H7 (cell line): Measurements from ENCODE around the gene HEBP1. TPM values are rescaled to one million over a fixed set of nuclear protein-coding genes. Genes with fewer than 3 reads are reported as not detected.

Source experiments
- DNase-seq: peaks from one replicate; pipeline ENCODE4 v3.0.0; 2012
- H3K27me3 ChIP-seq: 2 replicates; pipeline ENCODE4 v1.6.0; 2011; ENCODE audit warnings: mild to moderate bottlenecking, low read length; ENCODE audit not compliant: control insufficient read depth, insufficient read depth
- H3K36me3 ChIP-seq: replicated peaks from 2 replicates; pipeline ENCODE4 v1.5.1; 2011; ENCODE audit warnings: low read length; ENCODE audit not compliant: control insufficient read depth, insufficient read depth
- H3K4me3 ChIP-seq: 2 replicates; pipeline ENCODE4 v1.5.1; 2011; ENCODE audit warnings: low read depth, mild to moderate bottlenecking, control low read depth, low read length, moderate library complexity; ENCODE audit not compliant: insufficient read depth
- total RNA-seq: library from RNA; depleted of rRNA; stranded (reverse); fragments of >200 nt; shearing (Covaris generic); gene quantifications from 2 replicates; pipeline ENCODE4 v1.2.3, GENCODE V29; 2014

HEBP1 gene
- total RNA-seq, 1 experiment from 2014 or later, result 5.0 TPM

- Histone ChIP-seq H3K36me3 (no peaks in the 10 kb centered on the region), H3K27me3 (no peaks in the 10 kb centered on the region), H3K4me3 (no peak overlapping the region)
- DNase-seq, result no peak
Measured at GRCh38 chr12:13030541-13031291, 30.7 kb upstream of the HEBP1 start.

- peak; percentile 48 for DNase-seq
- Histone ChIP-seq H3K36me3 (no peaks in the 10 kb centered on the region), H3K27me3 (no peaks in the 10 kb centered on the region), H3K4me3 (no peak overlapping the region)
Measured at GRCh38 chr12:13028825-13029570, 28.9 kb upstream of the HEBP1 start.

- Histone ChIP-seq H3K36me3 (no peaks in the 10 kb centered on the region), H3K4me3 (no peak overlapping the region), H3K27me3 (no peaks in the 10 kb centered on the region)
- no peak for DNase-seq
Measured at GRCh38 chr12:13027508-13027907, 27.4 kb upstream of the HEBP1 start.

- Histone ChIP-seq H3K4me3 (no peak overlapping the region), H3K27me3 (no peaks in the 10 kb centered on the region), H3K36me3 (no peaks in the 10 kb centered on the region)
- DNase-seq, result no peak
Measured at GRCh38 chr12:13027032-13027431, 27.0 kb upstream of the HEBP1 start.

- Histone ChIP-seq H3K4me3 (no peak overlapping the region), H3K27me3 (no peaks in the 10 kb centered on the region), H3K36me3 (no peaks in the 10 kb centered on the region)
- no peak for DNase-seq
Measured at GRCh38 chr12:13026286-13026685, 26.2 kb upstream of the HEBP1 start.

GRCh38 chr12:13024531-13024916 is 24.5 kb upstream of the HEBP1 start:
- H3K36me3 ChIP-seq, result no peaks in the 10 kb centered on the region
- H3K27me3 ChIP-seq, result no peaks in the 10 kb centered on the region
- no peak for DNase-seq
- H3K4me3 ChIP-seq, result no peak overlapping the region

GRCh38 chr12:13023811-13024530 is 23.9 kb upstream of the HEBP1 start:
- peak; percentile 43 for DNase-seq
- Histone ChIP-seq H3K27me3 (no peaks in the 10 kb centered on the region), H3K36me3 (no peaks in the 10 kb centered on the region), H3K4me3 (no peak overlapping the region)

GRCh38 chr12:13022851-13023271 is 22.8 kb upstream of the HEBP1 start:
- H3K27me3 ChIP-seq, result no peaks in the 10 kb centered on the region
- H3K4me3 ChIP-seq, result no peak overlapping the region
- DNase-seq, result no peak
- no peaks in the 10 kb centered on the region for H3K36me3 ChIP-seq

- no peak for DNase-seq
- no peaks in the 10 kb centered on the region for H3K36me3 ChIP-seq
- no peaks in the 10 kb centered on the region for H3K27me3 ChIP-seq
- H3K4me3 ChIP-seq, result no peak overlapping the region
Measured at GRCh38 chr12:13011098-13011497, 11.0 kb upstream of the HEBP1 start.

GRCh38 chr12:13008741-13009380 is 8.8 kb upstream of the HEBP1 start:
- Histone ChIP-seq H3K27me3 (no peaks in the 10 kb centered on the region), H3K36me3 (no peaks in the 10 kb centered on the region), H3K4me3 (no peak overlapping the region)
- no peak for DNase-seq

- Histone ChIP-seq H3K36me3 (no peaks in the 10 kb centered on the region), H3K4me3 (no peak overlapping the region), H3K27me3 (peaks cover 7% of the 10 kb centered on the region)
- no peak for DNase-seq
Measured at GRCh38 chr12:13007496-13008233, 7.6 kb upstream of the HEBP1 start.

- Histone ChIP-seq H3K4me3 (no peak overlapping the region), H3K36me3 (no peaks in the 10 kb centered on the region), H3K27me3 (peaks cover 19% of the 10 kb centered on the region)
- DNase-seq, result peak; percentile 64
Measured at GRCh38 chr12:13005649-13006048, 5.6 kb upstream of the HEBP1 start.

- no peak for DNase-seq
- H3K27me3 ChIP-seq, result peaks cover 19% of the 10 kb centered on the region
Measured at GRCh38 chr12:13004986-13005385, 4.9 kb upstream of the HEBP1 start.

GRCh38 chr12:13004361-13004760 is 4.3 kb upstream of the HEBP1 start:
- Histone ChIP-seq H3K36me3 (no peaks in the 10 kb centered on the region), H3K27me3 (peaks cover 19% of the 10 kb centered on the region), H3K4me3 (no peak overlapping the region)
- DNase-seq, result no peak

More at GRCh38 chr12:13004986-13005385, 4.9 kb upstream of the HEBP1 start:
- Histone ChIP-seq H3K4me3 (no peak overlapping the region), H3K36me3 (no peaks in the 10 kb centered on the region)
